ENCODE data around the gene RPIA.
"Not testable (repeated sequence)": the region's sequence is repeated elsewhere in the genome, so short reads cannot be mapped to it uniquely, and the experiment has no call there.

RPIA gene

DNA sequence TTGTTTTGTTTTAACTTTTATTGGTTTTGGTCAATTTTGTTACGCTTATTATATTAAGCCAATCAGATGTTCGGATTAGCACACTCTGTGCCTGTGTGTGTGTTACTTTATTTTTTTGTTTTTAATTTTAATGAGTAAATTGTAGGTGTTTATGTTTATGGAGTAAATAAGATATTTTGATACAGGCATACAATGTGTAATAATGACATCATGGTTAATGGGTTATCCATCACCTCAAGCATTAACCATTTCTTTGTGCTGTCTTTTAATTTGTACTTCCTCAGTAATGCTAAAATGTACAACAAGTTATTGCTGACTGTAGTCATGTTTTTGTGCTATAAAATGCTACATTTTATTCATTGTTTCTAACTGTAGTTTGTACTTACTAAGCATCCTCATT is 97.7 kb downstream of the RPIA start:
- DNase-seq (ENCODE audit: low spot score): not testable (repeated sequence)

DNA sequence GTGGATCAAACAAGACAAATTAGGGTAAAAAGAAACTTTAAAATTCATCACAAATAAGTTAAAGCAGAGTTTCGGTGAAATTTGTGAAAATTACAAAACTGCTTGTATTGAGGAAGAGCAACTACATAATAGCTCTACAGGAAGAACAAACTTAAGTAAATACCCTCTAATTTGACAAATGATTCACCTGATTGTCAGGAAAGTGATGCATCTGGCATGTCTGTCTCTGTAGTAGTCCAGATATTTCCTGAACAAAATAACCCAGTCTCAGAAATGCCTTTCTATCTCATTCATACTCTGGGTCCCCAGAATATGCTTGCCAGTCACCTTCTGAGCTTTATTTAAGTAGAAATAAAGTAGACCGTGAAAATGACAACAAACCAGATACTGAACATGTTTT is 104.5 kb downstream of the RPIA start:
- not testable (repeated sequence) for DNase-seq (ENCODE audit: low spot score)

DNA sequence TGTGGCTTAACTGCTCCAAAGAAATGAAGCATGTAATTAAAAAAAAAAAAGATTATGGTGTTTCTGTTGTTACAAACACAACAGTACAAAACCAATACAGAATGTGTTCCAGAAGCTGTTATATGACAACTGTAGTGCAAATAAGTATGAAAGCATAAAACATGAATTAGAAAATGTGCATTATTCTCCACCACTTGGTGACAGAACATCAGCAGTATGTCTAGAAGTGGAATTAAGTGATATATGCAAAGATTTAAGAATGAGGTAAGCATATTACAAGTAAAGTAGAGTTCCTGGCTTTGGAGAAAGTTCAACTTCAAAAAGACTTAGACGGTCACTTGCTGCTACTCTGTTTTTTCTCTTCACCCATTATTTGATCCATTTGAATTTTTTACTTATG is 105.0 kb downstream of the RPIA start:
- not testable (repeated sequence) for DNase-seq (ENCODE audit: low spot score)

DNA sequence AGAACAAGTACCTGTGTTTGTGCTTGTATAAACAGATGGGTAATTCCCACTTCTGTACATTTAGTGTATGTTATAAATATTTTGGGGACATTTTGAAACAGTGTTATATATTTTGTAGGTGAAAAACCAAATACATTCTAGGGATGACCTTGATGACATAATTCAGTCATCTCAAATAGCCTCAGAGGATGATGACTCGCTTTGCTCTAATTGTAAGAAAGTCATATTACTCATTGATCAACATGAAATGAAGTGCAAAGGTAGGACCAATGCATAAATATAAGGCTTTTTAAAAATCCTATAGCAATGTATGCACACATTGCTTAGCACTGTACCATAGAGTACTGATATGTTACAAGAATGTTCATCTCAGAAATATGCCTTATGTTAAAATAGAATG is 105.7 kb downstream of the RPIA start:
- not testable (repeated sequence) for DNase-seq (ENCODE audit: low spot score)
